DMS114 treated with DMSO at 0.1 percent for 48 hours (cell line): ENCODE data around the gene CMSS1.

Experiments
- DNase-seq: peaks from one replicate; lab custom pipeline; 2025; ENCODE audit not compliant: unreplicated experiment; lab: John Stamatoyannopoulos, UW

Gene CMSS1

GRCh38 chr3:99899603-99900002 is 81.9 kb downstream of the CMSS1 start:
- DNase-seq: no peak

- DNase-seq: no peak
These were observed 82.6 kb downstream of the CMSS1 start for GRCh38 chr3:99900248-99900647.

GRCh38 chr3:99901200-99901926 is 83.7 kb downstream of the CMSS1 start:
- DNase-seq: no peak

GRCh38 chr3:99902091-99902490 is 84.4 kb downstream of the CMSS1 start:
- no peak for DNase-seq

GRCh38 chr3:99903869-99904268 is 86.2 kb downstream of the CMSS1 start:
- DNase-seq: no peak

GRCh38 chr3:99907959-99908544 is 90.4 kb downstream of the CMSS1 start:
- no peak for DNase-seq

GRCh38 chr3:99909714-99910495 is 92.2 kb downstream of the CMSS1 start:
- no peak for DNase-seq

- DNase-seq: no peak
These were observed 93.2 kb downstream of the CMSS1 start for GRCh38 chr3:99910752-99911290.

GRCh38 chr3:99911433-99911832 is 93.8 kb downstream of the CMSS1 start:
- no peak for DNase-seq

- no peak for DNase-seq
These were observed 98.3 kb downstream of the CMSS1 start for GRCh38 chr3:99915906-99916432.

GRCh38 chr3:99918715-99919114 is 101.1 kb downstream of the CMSS1 start:
- no peak for DNase-seq

- no peak for DNase-seq
These were observed 102.0 kb downstream of the CMSS1 start for GRCh38 chr3:99919694-99920093.

GRCh38 chr3:99920481-99921376 is 103.1 kb downstream of the CMSS1 start:
- no peak for DNase-seq

- DNase-seq: no peak
These were observed 103.7 kb downstream of the CMSS1 start for GRCh38 chr3:99921377-99921695.

- DNase-seq: no peak
These were observed 104.3 kb downstream of the CMSS1 start for GRCh38 chr3:99921986-99922385.

- DNase-seq: no peak
These were observed 106.2 kb downstream of the CMSS1 start for GRCh38 chr3:99923873-99924272.

- DNase-seq: no peak
These were observed 108.0 kb downstream of the CMSS1 start for GRCh38 chr3:99925584-99926230.

- no peak for DNase-seq
These were observed 110.2 kb downstream of the CMSS1 start for GRCh38 chr3:99927671-99928457.
